Loucy (cell line): ENCODE data around the gene DNPEP.

ENCODE experiments used
- H2AFZ ChIP-seq: fragments of 200-600 bp; sonication (generic); 2 replicates; pipeline ENCODE4 v1.6.0; 2016; ENCODE audit warnings: antibody characterized with exemption, mild to moderate bottlenecking, low read length, moderate library complexity
- H3F3A ChIP-seq: fragments of 200-600 bp; 2 replicates; pipeline ENCODE4 v1.6.0; 2016; ENCODE audit warnings: antibody characterized with exemption, low read depth, mild to moderate bottlenecking
- H3K27me3 ChIP-seq: fragments of 200-600 bp; sonication (generic); 2 replicates; pipeline ENCODE4 v1.6.1; 2014; ENCODE audit warnings: low read length, mild to moderate bottlenecking; ENCODE audit not compliant: insufficient read depth, poor library complexity, severe bottlenecking
- H3K36me3 ChIP-seq: fragments of 200-600 bp; sonication (generic); 2 replicates; pipeline ENCODE4 v1.6.1; 2016; ENCODE audit warnings: low read length; ENCODE audit not compliant: insufficient read depth
- H3K4me1 ChIP-seq: fragments of 200-600 bp; sonication (generic); 2 replicates; pipeline ENCODE4 v1.5.1; 2014; ENCODE audit warnings: low read length, mild to moderate bottlenecking; ENCODE audit not compliant: insufficient read depth, poor library complexity, severe bottlenecking
- H3K4me2 ChIP-seq: fragments of 200-600 bp; sonication (generic); 2 replicates; pipeline ENCODE4 v1.6.0; 2014; ENCODE audit warnings: antibody characterized with exemption, low read length, low read depth, mild to moderate bottlenecking; ENCODE audit not compliant: poor library complexity, severe bottlenecking
- H3K4me3 ChIP-seq: fragments of 200-600 bp; sonication (generic); 2 replicates; pipeline ENCODE4 v1.5.1; 2014; ENCODE audit warnings: low read length, mild to moderate bottlenecking, mixed read lengths; ENCODE audit not compliant: poor library complexity, severe bottlenecking
- H3K79me2 ChIP-seq: fragments of 200-600 bp; sonication (generic); 2 replicates; pipeline ENCODE4 v1.6.1; 2014; ENCODE audit warnings: low read length; ENCODE audit not compliant: insufficient read depth
- H3K9ac ChIP-seq: fragments of 200-600 bp; sonication (generic); 2 replicates; pipeline ENCODE4 v1.6.0; 2014; ENCODE audit warnings: mild to moderate bottlenecking, low read depth, low read length, moderate library complexity; ENCODE audit not compliant: poor library complexity, severe bottlenecking
- H3K9me2 ChIP-seq: fragments of 200-600 bp; sonication (generic); replicated peaks from 2 replicates; pipeline ENCODE4 v1.6.1; 2016; ENCODE audit warnings: low read depth, low read length, mixed read lengths
- H3K9me3 ChIP-seq: fragments of 200-600 bp; sonication (generic); 2 replicates; pipeline ENCODE4 v1.6.1; 2014; ENCODE audit warnings: mild to moderate bottlenecking, antibody characterized with exemption, low read length, low read depth; ENCODE audit not compliant: insufficient read depth
- H4K20me1 ChIP-seq: fragments of 200-600 bp; sonication (generic); 2 replicates; pipeline ENCODE4 v1.6.0; 2014; ENCODE audit warnings: antibody characterized with exemption, low read length, mild to moderate bottlenecking; ENCODE audit not compliant: insufficient read depth, poor library complexity, severe bottlenecking
- CTCF ChIP-seq: fragments of 200-600 bp; sonication (generic); conservative IDR thresholded peaks from 2 replicates; pipeline ENCODE4 v1.5.1; 2014; ENCODE audit warnings: mild to moderate bottlenecking, antibody characterized with exemption, low read length
- EZH2phosphoT487 ChIP-seq: fragments of 200-600 bp; IDR thresholded peaks from 2 replicates; pipeline ENCODE4 v1.6.1; 2018; ENCODE audit warnings: antibody characterized with exemption, mild to moderate bottlenecking, moderate library complexity, borderline replicate concordance

Gene DNPEP

GRCh38 chr2:219368690-219369191 is 19.0 kb downstream of the DNPEP start:
- no peaks in the 10 kb centered on the region for H3K79me2 ChIP-seq
- no peak overlapping the region for H3K4me3 ChIP-seq
- no peak for TF ChIP-seq EZH2phosphoT487
- TF ChIP-seq CTCF = no peak
- H3K9me2 ChIP-seq = no peaks in the 10 kb centered on the region
- H3K9me3 ChIP-seq = no peaks in the 10 kb centered on the region
- no peak overlapping the region for H3K4me2 ChIP-seq
- no peaks in the 10 kb centered on the region for H3K36me3 ChIP-seq
- H4K20me1 ChIP-seq = no peaks in the 10 kb centered on the region
- H3K9ac ChIP-seq = no peak overlapping the region
- no peak overlapping the region for H2AFZ ChIP-seq
- H3K27me3 ChIP-seq = no peaks in the 10 kb centered on the region
- H3F3A ChIP-seq = no peaks in the 10 kb centered on the region
- no peaks in the 10 kb centered on the region for H3K4me1 ChIP-seq

- no peak overlapping the region for H3K9ac ChIP-seq
- H3K36me3 ChIP-seq = no peaks in the 10 kb centered on the region
- no peaks in the 10 kb centered on the region for H3K9me3 ChIP-seq
- H4K20me1 ChIP-seq = no peaks in the 10 kb centered on the region
- no peak for TF ChIP-seq EZH2phosphoT487
- TF ChIP-seq CTCF = no peak
- H3K27me3 ChIP-seq = no peaks in the 10 kb centered on the region
- H3K4me2 ChIP-seq = no peak overlapping the region
- no peaks in the 10 kb centered on the region for H3K9me2 ChIP-seq
- H3K79me2 ChIP-seq = no peaks in the 10 kb centered on the region
- no peaks in the 10 kb centered on the region for H3K4me1 ChIP-seq
- H3K4me3 ChIP-seq = no peak overlapping the region
- no peak overlapping the region for H2AFZ ChIP-seq
- H3F3A ChIP-seq = no peaks in the 10 kb centered on the region
Observed at GRCh38 chr2:219362524-219363164, 25.1 kb downstream of the DNPEP start.

- Histone ChIP-seq H3K9me2 (no peaks in the 10 kb centered on the region), H3F3A (no peaks in the 10 kb centered on the region), H3K9ac (no peak overlapping the region), H4K20me1 (no peaks in the 10 kb centered on the region), H3K4me1 (no peaks in the 10 kb centered on the region), H3K36me3 (no peaks in the 10 kb centered on the region), H2AFZ (no peak overlapping the region), H3K27me3 (no peaks in the 10 kb centered on the region), H3K9me3 (no peaks in the 10 kb centered on the region), H3K4me3 (no peak overlapping the region), H3K4me2 (no peak overlapping the region), H3K79me2 (no peaks in the 10 kb centered on the region)
- TF ChIP-seq CTCF = no peak
- no peak for TF ChIP-seq EZH2phosphoT487
Observed at GRCh38 chr2:219362072-219362471, 25.6 kb downstream of the DNPEP start.
